GM12878 (cell line): ENCODE data around the gene GUK1. TPM values are rescaled to one million over a fixed set of nuclear protein-coding genes. Genes with fewer than 3 reads are reported as not detected.
A peak's percentile ranks its signal among the peaks of the same experiment; 100 is the strongest.

Experiments
- ATAC-seq: fragments of 200-7000 bp; cut with Tn5 transposase; 3 replicates; pipeline ENCODE4 v1.9.1; 2020; ENCODE audit warnings: mild to moderate bottlenecking, moderate library complexity
- Bru-seq: library from RNA; stranded (reverse); fragments of 400-500 nt; gene quantifications from one replicate; lab custom pipeline; 2021; lab: Mats Ljungman, UMichigan
- BruChase-seq, 2 experiments: library from RNA; stranded (reverse); fragments of 400-500 nt; gene quantifications; one replicate each; lab custom pipeline; 2021; lab: Mats Ljungman, UMichigan
- BruUV-seq: library from RNA; stranded (reverse); fragments of 400-500 nt; replicated peaks from 2 replicates; lab custom pipeline; 2021; lab: Mats Ljungman, UMichigan
- CTCF ChIA-PET: fragments of 300-600 bp; sonication (Branson Sonifier 250); formaldehyde crosslinking; extraction: SDS; loops from one replicate; lab custom pipeline; 2021; ENCODE audit warnings: inconsistent platforms; lab: Yijun Ruan, JAX
- POLR2A ChIA-PET: fragments of 350-600 bp; formaldehyde crosslinking; extraction: SDS; loops from one replicate; lab custom pipeline; 2021; ENCODE audit warnings: inconsistent platforms; lab: Charles Lee
- RAD21 ChIA-PET: fragments of 300-600 bp; sonication (Branson Sonifier 250); formaldehyde crosslinking; loops from one replicate; lab custom pipeline; 2023; ENCODE audit warnings: antibody characterized with exemption; ENCODE audit not compliant: unreplicated experiment; lab: Charles Lee
- SMC1A ChIA-PET: fragments of 300-600 bp; sonication (Branson Sonifier 250); formaldehyde crosslinking; loops from one replicate; lab custom pipeline; 2023; ENCODE audit not compliant: unreplicated experiment, uncharacterized antibody; lab: Charles Lee
- DNase-seq: peaks from one replicate; pipeline ENCODE4 v3.0.0-alpha.2; 2011; ENCODE audit warnings: low read depth, low spot score
- FAIRE-seq: peaks from 3 replicates; lab custom pipeline; 2011; peaks lifted over from hg19 to GRCh38; lab: Jason Lieb, UNC
- H2AFZ ChIP-seq: 2 replicates; pipeline ENCODE4 v1.6.0; 2011; ENCODE audit warnings: low read depth, low read length, control low read depth; ENCODE audit not compliant: control insufficient read depth
- H3K27ac ChIP-seq: 2 replicates; pipeline ENCODE4 v1.5.1; 2011; ENCODE audit warnings: control low read depth; ENCODE audit not compliant: control insufficient read depth, insufficient read depth
- H3K27me3 ChIP-seq, 2 experiments: replicated peaks in 1 of 2; 2 replicates each; pipeline versions ENCODE4 v1.6.0 to v1.6.1; 2011; ENCODE audit warnings: low read length in 1 of 2; ENCODE audit not compliant: control insufficient read depth in 2 of 2, insufficient read depth in 2 of 2
- H3K36me3 ChIP-seq, 2 experiments: 2 replicates each; pipeline ENCODE4 v1.5.1; 2011; ENCODE audit warnings: low read length in 1 of 2; ENCODE audit not compliant: control insufficient read depth in 2 of 2, insufficient read depth in 2 of 2
- H3K4me1 ChIP-seq: 2 replicates; pipeline ENCODE4 v1.6.1; 2011; ENCODE audit warnings: mild to moderate bottlenecking, low read length, moderate library complexity, mixed read lengths; ENCODE audit not compliant: control insufficient read depth, insufficient read depth
- H3K4me2 ChIP-seq: 2 replicates; pipeline ENCODE4 v1.6.0; 2011; ENCODE audit warnings: control low read depth; ENCODE audit not compliant: control insufficient read depth, insufficient read depth
- H3K4me3 ChIP-seq: fragments of 200-600 bp; sonication (generic); 2 replicates; pipeline ENCODE4 v1.5.1; 2016
- H3K79me2 ChIP-seq: 2 replicates; pipeline ENCODE4 v1.6.0; 2011; ENCODE audit warnings: low read length; ENCODE audit not compliant: control insufficient read depth, insufficient read depth
- H3K9ac ChIP-seq: 2 replicates; pipeline ENCODE4 v1.8.0; 2011; ENCODE audit warnings: low read length, control low read depth, mixed read lengths; ENCODE audit not compliant: control insufficient read depth, insufficient read depth
- H3K9me3 ChIP-seq: replicated peaks from 3 replicates; pipeline ENCODE4 v1.5.1; 2011; ENCODE audit warnings: mild to moderate bottlenecking, low read length; ENCODE audit not compliant: control insufficient read depth, insufficient read depth
- H4K20me1 ChIP-seq: 2 replicates; pipeline ENCODE4 v1.6.0; 2011; ENCODE audit not compliant: control insufficient read depth, insufficient read depth
- EZH2 ChIP-seq: IDR thresholded peaks from 2 replicates; pipeline ENCODE4 v1.6.1; 2012; ENCODE audit warnings: low read depth, mild to moderate bottlenecking, control low read depth, inconsistent platforms, low read length, borderline replicate concordance; ENCODE audit not compliant: control insufficient read depth
- HDGF ChIP-seq: fragments of 450-650 bp; IDR thresholded peaks from 2 replicates; pipeline ENCODE4 v1.6.1; 2016; ENCODE audit warnings: antibody characterized with exemption
- KAT2A ChIP-seq: conservative IDR thresholded peaks from 2 replicates; pipeline ENCODE4 v1.6.1; 2011; ENCODE audit warnings: low read depth, low read length; ENCODE audit not compliant: control insufficient read depth
- MTA2 ChIP-seq: fragments of 450-650 bp; IDR thresholded peaks from 2 replicates; pipeline ENCODE4 v1.6.1; 2016; ENCODE audit warnings: low read depth, mild to moderate bottlenecking, moderate library complexity
- NFIC ChIP-seq: IDR thresholded peaks from 2 replicates; pipeline ENCODE4 v1.6.1; 2012; ENCODE audit warnings: low read depth, mild to moderate bottlenecking, inconsistent platforms, low read length, moderate library complexity
- POLR2AphosphoS5 ChIP-seq: IDR thresholded peaks from 2 replicates; pipeline ENCODE4 v1.6.1; 2011; ENCODE audit warnings: mild to moderate bottlenecking, low read length, inconsistent platforms
- POU2F2 ChIP-seq: IDR thresholded peaks from 3 replicates; pipeline ENCODE4 v1.6.1; 2011; ENCODE audit warnings: low read depth, mild to moderate bottlenecking, low read length, borderline replicate concordance
- RAD21 ChIP-seq: IDR thresholded peaks from 2 replicates; pipeline ENCODE4 v1.6.1; 2011; ENCODE audit warnings: mild to moderate bottlenecking, low read depth, low read length, moderate library complexity; ENCODE audit not compliant: insufficient read depth
- SIX5 ChIP-seq: IDR thresholded peaks from 2 replicates; pipeline ENCODE4 v1.6.1; 2011; ENCODE audit warnings: mild to moderate bottlenecking, low read depth, low read length, moderate library complexity; ENCODE audit not compliant: severe bottlenecking
- TBL1XR1 ChIP-seq: IDR thresholded peaks from 2 replicates; pipeline ENCODE4 v1.6.1; 2012; ENCODE audit warnings: low read depth, low read length, improper control_type of control experiment
- ZZZ3 ChIP-seq: IDR thresholded peaks from 2 replicates; pipeline ENCODE4 v1.6.1; 2011; ENCODE audit warnings: low read depth; ENCODE audit not compliant: control insufficient read depth, insufficient read length
- WGBS: methylation state at CpG from one replicate; pipeline ENCODE4 v1.1.6; 2016; ENCODE audit warnings: low lambda C conversion rate; ENCODE audit not compliant: insufficient replicate concordance, insufficient coverage; ENCODE audit errors: missing lambda C conversion rate; 5-methylcytosine and 5-hydroxymethylcytosine counted together
- in situ Hi-C: fragments of 300-500 bp; cut with MboI; formaldehyde crosslinking; loops from 9 replicates; pipeline ENCODE4 v1.14.3; 2018; ENCODE audit warnings: mixed read lengths
- intact Hi-C: fragments of 100-400 bp; cut with micrococcal nuclease; formaldehyde crosslinking; loops from one replicate; pipeline ENCODE4 v1.14.2; 2022; ENCODE audit not compliant: unreplicated experiment
- long read RNA-seq, 2 experiments: library from polyadenylated mRNA; unstranded; transcript quantifications; one replicate each; pipeline ENCODE4 v2.0.0, GENCODE V29; 2019 to 2020
- polyA minus RNA-seq, 3 experiments: library from RNA; depleted of rRNA, polyadenylated mRNA; stranded (reverse); fragments of >200 nt; gene quantifications; 2 replicates each; pipeline ENCODE4 v1.2.3, GENCODE V29; 2011
- polyA plus RNA-seq, 11 experiments: library from polyadenylated mRNA; depleted of rRNA in 4 of 11; unstranded in 6 of 11; stranded (reverse) in 5 of 11; fragments of >200 nt; fragmentation: Nextera tagmentation in 4 of 11; fragmentation: Illumina TruSeq in 1 of 11; extraction: Ambion mirVana in 4 of 11; extraction: Trizol in 1 of 11; gene quantifications; 1 replicate in 1 of 11; 2 replicates in 10 of 11; pipeline versions ENCODE4 v1.2.1 to v1.2.3, GENCODE V29; 2011 to 2016; ENCODE audit warnings: inconsistent platforms in 2 of 11, missing spikeins in 2 of 11, low read depth in 1 of 11
- total RNA-seq, 4 experiments: library from RNA; depleted of rRNA in 3 of 4; stranded (reverse); fragments of >200 nt in 3 of 4; fragmentation: Illumina TruSeq in 1 of 4; extraction: Trizol in 1 of 4; gene quantifications; 2 replicates each; pipeline versions ENCODE4 v1.2.1 to v1.2.3, GENCODE V29; 2013 to 2021
- TF ChIP-seq, protein P1 (sequence below): IDR thresholded peaks from 2 replicates; pipeline ENCODE4 v1.6.1; 2012; ENCODE audit warnings: low read depth, low read length, improper control_type of control experiment

Gene GUK1, protein sequence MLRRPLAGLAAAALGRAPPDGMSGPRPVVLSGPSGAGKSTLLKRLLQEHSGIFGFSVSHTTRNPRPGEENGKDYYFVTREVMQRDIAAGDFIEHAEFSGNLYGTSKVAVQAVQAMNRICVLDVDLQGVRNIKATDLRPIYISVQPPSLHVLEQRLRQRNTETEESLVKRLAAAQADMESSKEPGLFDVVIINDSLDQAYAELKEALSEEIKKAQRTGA
- total RNA-seq (2013; cell fraction: nucleolus; rRNA removed), result 142 and 146 TPM in 2 replicates
- total RNA-seq (2014; rRNA removed), result 214 and 235 TPM in 2 replicates
- 82.0 and 98.3 TPM in 2 replicates for total RNA-seq (2014; rRNA removed; fragmentation: Illumina TruSeq; extraction: Trizol)
- 183 and 195 TPM in 2 replicates for total RNA-seq (2021)
- polyA plus RNA-seq (2011; ENCODE audit: low read depth), result 101 TPM
- 107 and 224 TPM in 2 replicates for polyA plus RNA-seq (2011; rRNA removed)
- polyA plus RNA-seq (2011; cell fraction: cytosol; rRNA removed), result 381 and 606 TPM in 2 replicates
- 634 and 756 TPM in 2 replicates for polyA plus RNA-seq (2011; cell fraction: nucleus; rRNA removed)
- 190 and 243 TPM in 2 replicates for polyA plus RNA-seq (2012)
- polyA plus RNA-seq (2014; fragmentation: Illumina TruSeq; extraction: Trizol), result 4.2 and 28.9 TPM in 2 replicates
- polyA plus RNA-seq (2014; fragmentation: Nextera tagmentation; extraction: Ambion mirVana), result 10 to 100 TPM in 1 of 2 experiments, 1 to 10 TPM in 1; 6.3 to 39.2 TPM
- polyA plus RNA-seq (2014; rRNA removed), result 227 and 264 TPM in 2 replicates
- 100 to 1,000 TPM; 349 to 357 TPM for polyA plus RNA-seq (2016; fragmentation: Nextera tagmentation; extraction: Ambion mirVana)
- 103 and 217 TPM in 2 replicates for polyA minus RNA-seq (2011; rRNA and poly(A)+ RNA removed)
- polyA minus RNA-seq (2011; cell fraction: cytosol; rRNA and poly(A)+ RNA removed), result 59.5 and 69.8 TPM in 2 replicates
- polyA minus RNA-seq (2011; cell fraction: nucleus; rRNA and poly(A)+ RNA removed), result 116 and 141 TPM in 2 replicates
- percentile 87 among the genes with signal in this experiment for Bru-seq, nascent RNA
- BruChase-seq, experiment 1, labeled RNA remaining after a 6-hour chase, result percentile 89 among the genes with signal in this experiment
- percentile 86 among the genes with signal in this experiment for BruChase-seq, experiment 2, labeled RNA remaining after a 2-hour chase
- long read RNA-seq, experiment 1, transcript GUK1-201 (9 exons, 1,084 nt), result minor isoform, 19 of 231 reads
- long read RNA-seq, experiment 1, transcript GUK1-202 (7 exons, 940 nt), result minor isoform, 5 of 231 reads
- long read RNA-seq, experiment 1, transcript GUK1-210 (8 exons, 990 nt), result major isoform, 147 of 231 reads
- long read RNA-seq, experiment 1, transcript GUK1-208 (7 exons, 842 nt), result minor isoform, 19 of 231 reads
- long read RNA-seq, experiment 1, partial matches to known transcripts, result 6 of 231 reads
- long read RNA-seq, experiment 1, other reads (novel, unspliced or antisense), result 31 of 231 reads
- long read RNA-seq, experiment 2, transcript GUK1-210 (8 exons, 990 nt), result major isoform, 49 of 84 reads
- long read RNA-seq, experiment 2, transcript GUK1-208 (7 exons, 842 nt), result minor isoform, 5 of 84 reads
- long read RNA-seq, experiment 2, transcript GUK1-201 (9 exons, 1,084 nt), result minor isoform, 11 of 84 reads
- long read RNA-seq, experiment 2, partial matches to known transcripts, result 1 of 84 reads
- long read RNA-seq, experiment 2, other reads (novel, unspliced or antisense), result 11 of 84 reads

GRCh38 chr1:228139931-228140723, at the start of gene GUK1:
Gene GUK1, plus strand, starts transcription at chr1:228140279. Its CDS starts 24 bp downstream, at chr1:228140303.
- ChIA-PET SMC1A (interaction anchor here (1.1 to 2.4 kb wide), 2 partner anchors 25 to 26 kb away, joined by 3 to 9 read pairs; no protein-coding TSS in a partner anchor), POLR2A (interaction anchor here (0.6 to 5.6 kb wide), 6 partner anchors 22 to 58 kb away, joined by 3 to 43 read pairs (median 3); partner anchors contain the start of genes ARF1 and IBA57), CTCF (interaction anchor here (1.0 to 6.1 kb wide), 3 partner anchors 10 to 140 kb away, joined by 3 to 54 read pairs (median 12); partner anchors contain the start of gene IBA57), RAD21 (interaction anchor here (1.2 to 1.4 kb wide), 2 partner anchors 25 to 27 kb away, joined by 5 to 8 read pairs; partner anchors contain the start of gene IBA57)
- under 1% methylated on average over 90 of the region's 95 CpGs for WGBS
- peak within 1 kb of the TSS; percentile 86 for H3K4me2 ChIP-seq
- ATAC-seq (peak; percentile 88), FAIRE-seq (no peak), DNase-seq (peak; percentile 98)
- BruUV-seq, result TSS peak; percentile 74
- peak within 1 kb of the TSS; percentile 88 for H3K4me3 ChIP-seq
- H3K79me2 ChIP-seq, result peaks cover 47% of the 10 kb centered on the region
- peak within 1 kb of the TSS; percentile 92 for H2AFZ ChIP-seq
- peak within 1 kb of the TSS; percentile 96 for H3K27ac ChIP-seq
- 0 out of 2 replicates have a peak, but pooled peaks cover 3% of the 10 kb centered on the region for H4K20me1 ChIP-seq
- peaks cover 2 to 8% of the 10 kb centered on the region in 2 experiments; a peak in 3 of 4 replicates for H3K36me3 ChIP-seq
- H3K4me1 ChIP-seq, result peaks cover 17% of the 10 kb centered on the region
- H3K9me3 ChIP-seq, result no peaks in the 10 kb centered on the region
- no peaks in the 10 kb centered on the region for H3K27me3 ChIP-seq
- in situ Hi-C loops, result loop anchor here (5.0 kb wide), 1 partner anchor 32 kb away; no protein-coding TSS in a partner anchor
- peak within 1 kb of the TSS; percentile 95 for H3K9ac ChIP-seq
- intact Hi-C loops, result loop anchor here (1.0 to 2.0 kb wide), 3 partner anchors 25 to 57 kb away; partner anchors contain the start of genes ARF1, IBA57 and MRPL55
- TF ChIP-seq, protein P1, sequence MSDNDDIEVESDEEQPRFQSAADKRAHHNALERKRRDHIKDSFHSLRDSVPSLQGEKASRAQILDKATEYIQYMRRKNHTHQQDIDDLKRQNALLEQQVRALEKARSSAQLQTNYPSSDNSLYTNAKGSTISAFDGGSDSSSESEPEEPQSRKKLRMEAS, result peak; percentile 66
- TF ChIP-seq HDGF, result peak; percentile 100
- no peak for TF ChIP-seq KAT2A
- TF ChIP-seq POLR2AphosphoS5, result peak; percentile 87
- peak; percentile 48; the same call in 2 of the 3 replicates for TF ChIP-seq POU2F2
- no peak for TF ChIP-seq ZZZ3
- TF ChIP-seq MTA2, result no peak
- TF ChIP-seq RAD21, result no peak
- no peak for TF ChIP-seq NFIC
- TF ChIP-seq TBL1XR1, result peak; percentile 66; the same call in 1 of the 2 replicates
- TF ChIP-seq SIX5, result no peak
- TF ChIP-seq EZH2, result no peak
